H1 (cell line): ENCODE results near the gene FBLN2. TPM values are rescaled to one million over a fixed set of nuclear protein-coding genes. Genes with fewer than 3 reads are reported as not detected.

ENCODE experiments used
- CTCF ChIA-PET: fragments of 300-600 bp; sonication (Branson Sonifier 250); formaldehyde crosslinking; loops from one replicate; lab custom pipeline; 2021; ENCODE audit not compliant: partially characterized antibody; lab: Charles Lee
- POLR2A ChIA-PET: fragments of 300-600 bp; sonication (Branson Sonifier 250); formaldehyde crosslinking; loops from one replicate; lab custom pipeline; 2021; ENCODE audit warnings: inconsistent platforms; ENCODE audit not compliant: partially characterized antibody; lab: Charles Lee
- DNase-seq, 2 experiments: peaks; one replicate each; pipeline versions ENCODE4 v3.0.0 to v3.0.0-alpha.2; 2010 to 2022; ENCODE audit warnings: low spot score in 2 of 2, low read depth in 1 of 2, mixed read lengths in 1 of 2
- FAIRE-seq: peaks from 2 replicates; lab custom pipeline; 2011; peaks lifted over from hg19 to GRCh38; lab: Jason Lieb, UNC
- H2AFZ ChIP-seq: 2 replicates; pipeline ENCODE4 v1.8.1; 2012; ENCODE audit warnings: low read length, inconsistent platforms
- H2AK5ac ChIP-seq: 2 replicates; pipeline ENCODE4 v1.6.1; 2013; ENCODE audit warnings: low read depth, low read length
- H2BK120ac ChIP-seq: replicated peaks from 2 replicates; pipeline ENCODE3; 2013; ENCODE audit warnings: low read depth, low read length, inconsistent platforms
- H2BK12ac ChIP-seq: 2 replicates; pipeline ENCODE4 v1.6.1; 2013; ENCODE audit warnings: low read depth, low read length
- H2BK15ac ChIP-seq: 2 replicates; pipeline ENCODE4 v1.6.1; 2013; ENCODE audit warnings: low read length
- H2BK20ac ChIP-seq: 2 replicates; pipeline ENCODE4 v1.6.1; 2013; ENCODE audit warnings: low read length
- H2BK5ac ChIP-seq: 2 replicates; pipeline ENCODE4 v1.6.1; 2013; ENCODE audit warnings: low read depth, low read length
- H3K14ac ChIP-seq: 2 replicates; pipeline ENCODE4 v1.6.1; 2013; ENCODE audit warnings: inconsistent platforms; ENCODE audit not compliant: insufficient read length
- H3K18ac ChIP-seq: 2 replicates; pipeline ENCODE4 v1.6.1; 2013; ENCODE audit warnings: low read length; ENCODE audit errors: extremely low read depth
- H3K23ac ChIP-seq: 2 replicates; pipeline ENCODE4 v1.6.1; 2013; ENCODE audit warnings: inconsistent platforms; ENCODE audit not compliant: insufficient read length
- H3K23me2 ChIP-seq: 2 replicates; pipeline ENCODE4 v1.6.1; 2013; ENCODE audit warnings: low read depth, low read length
- H3K27ac ChIP-seq: 2 replicates; pipeline ENCODE4 v1.6.1; 2011; ENCODE audit warnings: low read depth, low read length, inconsistent platforms
- H3K27me3 ChIP-seq, 4 experiments: replicated peaks in 1 of 4; 1 replicate in 1 of 4; 2 replicates in 3 of 4; pipeline versions ENCODE4 v1.6.1 to v1.8.1; 2011 to 2013; ENCODE audit warnings: low read length in 3 of 4, mild to moderate bottlenecking in 3 of 4, inconsistent platforms in 2 of 4, mixed read lengths in 2 of 4, moderate library complexity in 1 of 4; ENCODE audit not compliant: control insufficient read depth in 3 of 4, insufficient read depth in 3 of 4; ENCODE audit errors: extremely low read depth in 1 of 4
- H3K36me3 ChIP-seq, 4 experiments: 2 replicates each; pipeline versions ENCODE4 v1.6.1 to v1.8.1; 2011 to 2013; ENCODE audit warnings: mild to moderate bottlenecking in 4 of 4, low read length in 3 of 4, moderate library complexity in 2 of 4, control low read depth in 1 of 4, inconsistent platforms in 1 of 4; ENCODE audit not compliant: insufficient read depth in 4 of 4, control insufficient read depth in 2 of 4
- H3K4ac ChIP-seq: replicated peaks from 2 replicates; pipeline ENCODE3; 2013; ENCODE audit warnings: low read length, low read depth, mixed read lengths, inconsistent platforms; ENCODE audit not compliant: insufficient read length
- H3K4me1 ChIP-seq, 4 experiments: replicated peaks in 1 of 4; 1 replicate in 1 of 4; 2 replicates in 3 of 4; pipeline versions ENCODE4 v1.6.1 to v1.8.1; 2011 to 2013; ENCODE audit warnings: low read length in 3 of 4, inconsistent platforms in 2 of 4, mixed read lengths in 1 of 4; ENCODE audit not compliant: insufficient read depth in 4 of 4, control insufficient read depth in 3 of 4
- H3K4me2 ChIP-seq, 2 experiments: 2 replicates each; pipeline versions ENCODE4 v1.6.1 to v1.8.1; 2011 to 2013; ENCODE audit warnings: low read depth in 2 of 2, low read length in 2 of 2, control low read depth in 1 of 2, inconsistent platforms in 1 of 2, mild to moderate bottlenecking in 1 of 2; ENCODE audit not compliant: insufficient read depth in 1 of 2
- H3K4me3 ChIP-seq, 4 experiments: fragments of 200-600, 300-600 bp in 1 of 4; sonication (generic), shearing (Covaris generic), sonication (Bioruptor Twin) in 1 of 4; 2 replicates each; pipeline versions ENCODE4 v1.5.1 to v1.8.1; 2011 to 2016; ENCODE audit warnings: low read length in 4 of 4, low read depth in 3 of 4, control low read depth in 2 of 4, inconsistent platforms in 2 of 4, mild to moderate bottlenecking in 2 of 4, mixed read lengths in 1 of 4, moderate library complexity in 1 of 4; ENCODE audit not compliant: insufficient read depth in 2 of 4; ENCODE audit errors: extremely low read depth in 1 of 4
- H3K56ac ChIP-seq: replicated peaks from 2 replicates; pipeline ENCODE3; 2013; ENCODE audit warnings: low read depth, mild to moderate bottlenecking, mixed read lengths, low read length, inconsistent platforms; ENCODE audit not compliant: insufficient read length
- H3K79me1 ChIP-seq: 2 replicates; pipeline ENCODE4 v1.6.1; 2013; ENCODE audit warnings: low read depth, low read length, control low read depth
- H3K79me2 ChIP-seq, 2 experiments: 2 replicates each; pipeline versions ENCODE4 v1.6.1 to v1.8.1; 2012 to 2013; ENCODE audit warnings: low read length in 2 of 2, mild to moderate bottlenecking in 2 of 2, inconsistent platforms in 1 of 2; ENCODE audit not compliant: insufficient read depth in 2 of 2, control insufficient read depth in 1 of 2
- H3K9ac ChIP-seq, 4 experiments: replicated peaks in 1 of 4; 1 replicate in 1 of 4; 2 replicates in 3 of 4; pipeline versions ENCODE4 v1.6.1 to v1.8.1; 2011 to 2013; ENCODE audit warnings: low read depth in 3 of 4, low read length in 3 of 4, control low read depth in 2 of 4, mild to moderate bottlenecking in 2 of 4, moderate library complexity in 2 of 4, inconsistent platforms in 1 of 4; ENCODE audit errors: extremely low read depth in 1 of 4
- H3K9me3 ChIP-seq, 2 experiments: 2 replicates each; pipeline versions ENCODE4 v1.6.1 to v1.8.1; 2012 to 2013; ENCODE audit warnings: mild to moderate bottlenecking in 2 of 2, moderate library complexity in 2 of 2, control low read depth in 1 of 2, inconsistent platforms in 1 of 2, low read depth in 1 of 2, low read length in 1 of 2, mixed read lengths in 1 of 2; ENCODE audit not compliant: insufficient read depth in 2 of 2
- H4K20me1 ChIP-seq, 2 experiments: replicated peaks in 1 of 2; 2 replicates each; pipeline versions ENCODE3 to v1.8.1; 2011 to 2013; ENCODE audit warnings: inconsistent platforms in 2 of 2, low read length in 2 of 2, mild to moderate bottlenecking in 1 of 2; ENCODE audit not compliant: insufficient read depth in 2 of 2, control insufficient read depth in 1 of 2
- H4K5ac ChIP-seq: 2 replicates; pipeline ENCODE4 v1.6.1; 2013; ENCODE audit warnings: low read length, low read depth, mixed read lengths, inconsistent platforms; ENCODE audit not compliant: insufficient read length
- H4K8ac ChIP-seq: 2 replicates; pipeline ENCODE4 v1.8.0; 2013; ENCODE audit warnings: mild to moderate bottlenecking, moderate library complexity, low read length, inconsistent platforms; ENCODE audit not compliant: insufficient read depth; ENCODE audit errors: extremely low read depth
- H4K91ac ChIP-seq: replicated peaks from 2 replicates; pipeline ENCODE3; 2013; ENCODE audit warnings: low read length, mixed read lengths, inconsistent platforms; ENCODE audit not compliant: insufficient read length
- BRCA1 ChIP-seq: IDR thresholded peaks from 2 replicates; pipeline ENCODE4 v1.6.1; 2012; ENCODE audit warnings: low read depth, low read length, improper control_type of control experiment
- CBX5 ChIP-seq: fragments of 300-800, 300-1000 bp; sonication (generic); IDR thresholded peaks from 2 replicates; pipeline ENCODE4 v1.7.1; 2016; ENCODE audit warnings: antibody characterized with exemption, low read length, low read depth
- CBX8 ChIP-seq: fragments of 300-800, 300-1000 bp; sonication (generic); IDR thresholded peaks from 2 replicates; pipeline ENCODE4 v1.7.1; 2016; ENCODE audit warnings: low read depth, low read length, borderline replicate concordance
- CTBP2 ChIP-seq: IDR thresholded peaks from 2 replicates; pipeline ENCODE4 v1.7.0; 2011; ENCODE audit warnings: borderline replicate concordance, mild to moderate bottlenecking, moderate library complexity, mixed read lengths, low read length; ENCODE audit not compliant: insufficient read depth, insufficient read length
- SP1 ChIP-seq: IDR thresholded peaks from 2 replicates; pipeline ENCODE4 v1.6.1; 2011; ENCODE audit warnings: low read depth, low read length
- SUZ12 ChIP-seq: fragments of 200-600 bp; sonication (generic); IDR thresholded peaks from 2 replicates; pipeline ENCODE4 v1.6.1; 2012; ENCODE audit warnings: mild to moderate bottlenecking, inconsistent platforms, low read length, moderate library complexity, mixed read lengths
- WGBS, 2 experiments: shearing (Covaris generic) in 1 of 2; methylation state at CpG; one replicate each; pipeline versions ENCODE4 v1.1.6 to v1.1.7; 2013 to 2015; ENCODE audit warnings: low lambda C conversion rate in 2 of 2, mixed read lengths in 2 of 2, inconsistent platforms in 1 of 2, low coverage in 1 of 2, missing lambda C conversion rate in 1 of 2; ENCODE audit not compliant: insufficient replicate concordance in 2 of 2, insufficient coverage in 1 of 2, insufficient read length in 1 of 2; ENCODE audit errors: extremely low coverage in 1 of 2, missing lambda C conversion rate in 1 of 2; 5-methylcytosine and 5-hydroxymethylcytosine counted together
- polyA plus RNA-seq, 7 experiments: library from polyadenylated mRNA; depleted of rRNA in 3 of 7; stranded (reverse) in 5 of 7; unstranded in 2 of 7; fragments of >200 nt in 5 of 7; fragments of 200-250 nt in 2 of 7; gene quantifications; 1 replicate in 5 of 7; 2 replicates in 1 of 7; 4 replicates in 1 of 7; pipeline versions ENCODE4 v1.2.1 to v1.2.3, GENCODE V29; 2011 to 2013; ENCODE audit warnings: missing spikeins in 2 of 7, mixed read lengths in 2 of 7
- total RNA-seq: library from RNA; stranded (reverse); fragmentation: NEBNext Ultra II Directional; extraction: Animal tissue kit (Norgen Biotek cat#: 25700); gene quantifications from 2 replicates; pipeline ENCODE4 v1.2.1, GENCODE V29; 2021

FBLN2 gene
- total and polyA plus RNA-seq, 2 of the 8 experiments (the other 6 are each of a cell fraction or from before 2014, with no cell fraction given): 17.4 to 24.2 TPM

DNA sequence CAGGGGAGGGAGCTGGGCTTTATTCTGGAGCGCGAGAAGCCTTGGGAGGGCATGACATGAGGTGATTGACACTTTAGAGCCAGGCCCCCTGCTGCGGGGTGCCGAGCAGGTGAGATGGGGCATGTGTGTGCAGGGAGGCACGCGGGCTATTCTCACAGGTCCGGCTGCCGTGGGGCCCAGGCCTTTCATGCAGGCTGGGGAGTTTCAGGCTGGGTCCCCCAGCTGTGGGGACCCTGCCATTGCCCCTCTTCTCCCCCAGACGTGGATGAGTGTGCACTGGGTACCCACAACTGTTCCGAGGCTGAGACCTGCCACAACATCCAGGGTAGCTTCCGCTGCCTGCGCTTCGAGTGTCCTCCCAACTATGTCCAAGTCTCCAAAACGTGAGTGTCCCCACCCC lies 87.3 kb downstream of the FBLN2 start:
- no peak overlapping the region for H3K4me2 ChIP-seq
- no peak overlapping the region for H3K56ac ChIP-seq
- no peak overlapping the region for H2BK15ac ChIP-seq
- H4K20me1 ChIP-seq: peaks cover 0 to 2% of the 10 kb centered on the region in 2 experiments
- H2AK5ac ChIP-seq: no peak overlapping the region
- no peaks in the 10 kb centered on the region for H3K36me3 ChIP-seq
- no peaks in the 10 kb centered on the region for H3K23me2 ChIP-seq
- no peaks in the 10 kb centered on the region for H3K79me2 ChIP-seq
- no peak overlapping the region for H4K5ac ChIP-seq
- no peak overlapping the region for H2BK120ac ChIP-seq
- no peak overlapping the region for H4K8ac ChIP-seq
- H3K4me1 ChIP-seq: no peaks in the 10 kb centered on the region; a peak in 1 of 7 replicates
- H3K18ac ChIP-seq: no peak overlapping the region
- no peak overlapping the region for H3K4ac ChIP-seq
- no peak overlapping the region for H2AFZ ChIP-seq
- no peak overlapping the region for H3K14ac ChIP-seq
- no peak overlapping the region for H3K23ac ChIP-seq
- 87% methylated on average over 14 of the region's 14 CpGs; no CpG with 5 or more reads in 1 of the 2 experiments for WGBS, 2 experiments
- TF ChIP-seq SUZ12: no peak
- no peak for TF ChIP-seq SP1
- no peak for TF ChIP-seq BRCA1
- TF ChIP-seq CBX8: no peak
- no peak for TF ChIP-seq CTBP2
- TF ChIP-seq CBX5: no peak
- TF ChIP-seq, all 59 proteins: peak for 0
- Histone ChIP-seq H3K27me3 (no peaks in the 10 kb centered on the region), H3K27ac (no peak overlapping the region), H3K4me3 (no peak overlapping the region), H2BK5ac (no peak overlapping the region), H4K91ac (no peak overlapping the region), H2BK20ac (no peak overlapping the region), H3K79me1 (no peaks in the 10 kb centered on the region), H3K9ac (no peak overlapping the region), H2BK12ac (no peak overlapping the region), H3K9me3 (no peaks in the 10 kb centered on the region)
- CTCF ChIA-PET: interaction anchor here (0.6 to 12.6 kb wide), 16 partner anchors 9 to 442 kb away, joined by 3 to 165 read pairs (median 4); partner anchors contain the start of gene FBLN2
- POLR2A ChIA-PET: interaction anchor here (0.9 to 1.0 kb wide), 2 partner anchors 10 to 13 kb away, joined by 3 read pairs; no protein-coding TSS in a partner anchor
- FAIRE-seq: no peak
- DNase-seq: no peak
